HL-60 (cell line): ENCODE data around the gene NPTXR.

Experiments used
- CTCF ChIP-seq: IDR thresholded peaks from one replicate; pipeline ENCODE4 v1.5.1; 2011; ENCODE audit warnings: low read length, control low read depth, inconsistent platforms; ENCODE audit not compliant: insufficient read depth
- GABPA ChIP-seq: IDR thresholded peaks from 2 replicates; pipeline ENCODE4 v1.6.1; 2012; ENCODE audit warnings: low read depth
- POLR2AphosphoS5 ChIP-seq: IDR thresholded peaks from 2 replicates; pipeline ENCODE4 v1.6.1; 2012; ENCODE audit warnings: low read depth
- REST ChIP-seq: IDR thresholded peaks from 2 replicates; pipeline ENCODE4 v1.6.1; 2012; ENCODE audit warnings: low read depth; ENCODE audit not compliant: insufficient replicate concordance
- SPI1 ChIP-seq: IDR thresholded peaks from 2 replicates; pipeline ENCODE4 v1.6.1; 2012; ENCODE audit warnings: low read depth, mild to moderate bottlenecking, borderline replicate concordance

- TF ChIP-seq CTCF = no peak
- TF ChIP-seq POLR2AphosphoS5 = no peak
- TF ChIP-seq REST = no peak
- TF ChIP-seq GABPA = no peak
- no peak for TF ChIP-seq SPI1
These were observed 20.8 kb downstream of the NPTXR start for GRCh38 chr22:38823076-38823475.
